Panc1 (cell line): ENCODE measurements around the gene ZBTB7C. TPM values are rescaled to one million over a fixed set of nuclear protein-coding genes. Genes with fewer than 3 reads are reported as not detected.

ENCODE experiments used
- ATAC-seq: fragments of 200-7000 bp; cut with Tn5 transposase; 2 replicates; pipeline ENCODE4 v1.9.1; 2020; ENCODE audit warnings: mild to moderate bottlenecking, moderate library complexity
- BruUV-seq: library from RNA; stranded (reverse); fragments of 400-500 nt; replicated peaks from 2 replicates; lab custom pipeline; 2021; lab: Mats Ljungman, UMichigan
- CTCF ChIA-PET: fragments of 300-600 bp; sonication (Branson Sonifier 250); formaldehyde crosslinking; loops from one replicate; lab custom pipeline; 2022; ENCODE audit warnings: antibody characterized with exemption; lab: Charles Lee
- POLR2A ChIA-PET: fragments of 300-600 bp; sonication (Branson Sonifier 250); formaldehyde crosslinking; loops from one replicate; lab custom pipeline; 2022; ENCODE audit warnings: antibody characterized with exemption; lab: Charles Lee
- DNase-seq: peaks from one replicate; pipeline ENCODE4 v3.0.0-alpha.2; 2010; ENCODE audit warnings: low read depth, low spot score
- H3K27ac ChIP-seq: 2 replicates; pipeline ENCODE4 v1.5.1; 2011; ENCODE audit warnings: mild to moderate bottlenecking, low read length, inconsistent platforms
- H3K27me3 ChIP-seq: fragments of 200-500 bp; sonication (Bioruptor generic); 2 replicates; pipeline ENCODE4 v1.6.0; 2014; ENCODE audit warnings: low read length, inconsistent platforms; ENCODE audit not compliant: control insufficient read depth, insufficient read depth
- H3K36me3 ChIP-seq: fragments of 200-500 bp; sonication (Bioruptor generic); 2 replicates; pipeline ENCODE4 v1.5.1; 2014; ENCODE audit warnings: inconsistent platforms, mild to moderate bottlenecking, low read length, moderate library complexity; ENCODE audit not compliant: control insufficient read depth, insufficient read depth
- H3K4me1 ChIP-seq: 2 replicates; pipeline ENCODE4 v1.5.1; 2011; ENCODE audit warnings: inconsistent platforms, mild to moderate bottlenecking, low read length, moderate library complexity; ENCODE audit not compliant: control insufficient read depth, insufficient read depth
- H3K4me3 ChIP-seq, 2 experiments: 2 replicates each; pipeline ENCODE4 v1.5.1; 2011 to 2012; ENCODE audit warnings: low read depth in 2 of 2, low read length in 2 of 2, mild to moderate bottlenecking in 2 of 2, inconsistent platforms in 1 of 2, moderate library complexity in 1 of 2
- H3K9me3 ChIP-seq: fragments of 200-500 bp; sonication (Bioruptor generic); 2 replicates; pipeline ENCODE4 v1.5.1; 2014; ENCODE audit warnings: low read depth, mild to moderate bottlenecking, inconsistent platforms, low read length, moderate library complexity; ENCODE audit not compliant: control insufficient read depth, insufficient read depth
- POLR2AphosphoS5 ChIP-seq: IDR thresholded peaks from 2 replicates; pipeline ENCODE4 v1.6.1; 2012; ENCODE audit warnings: mild to moderate bottlenecking, low read depth, low read length, moderate library complexity
- SIN3A ChIP-seq: IDR thresholded peaks from 2 replicates; pipeline ENCODE4 v1.6.1; 2012; ENCODE audit warnings: low read depth, mild to moderate bottlenecking, low read length, moderate library complexity, borderline replicate concordance; ENCODE audit not compliant: insufficient read depth
- TCF7L2 ChIP-seq: IDR thresholded peaks from 2 replicates; pipeline ENCODE4 v1.6.1; 2011; ENCODE audit warnings: mild to moderate bottlenecking, low read depth, low read length, inconsistent platforms
- in situ Hi-C: cut with HindIII; loops from 2 replicates; pipeline ENCODE4 v1.10.0; 2016; ENCODE audit warnings: low sequenced_read_pairs, low pct_unique_long_range_greater_than_20kb
- intact Hi-C: fragments of 100-400 bp; cut with micrococcal nuclease; formaldehyde crosslinking; loops from one replicate; pipeline ENCODE4 v1.10.0; 2022; ENCODE audit not compliant: unreplicated experiment
- total RNA-seq: library from RNA; stranded (reverse); gene quantifications from one replicate; pipeline ENCODE4 v1.2.1, GENCODE V29; 2021; ENCODE audit not compliant: unreplicated experiment
- TF ChIP-seq, protein P1 (sequence below), 2 experiments: IDR thresholded peaks; 2 replicates each; pipeline ENCODE4 v1.6.1; 2011 to 2012; ENCODE audit warnings: low read depth in 2 of 2, control low read depth in 1 of 2, low read length in 1 of 2, mild to moderate bottlenecking in 1 of 2, moderate library complexity in 1 of 2; ENCODE audit not compliant: insufficient read depth in 1 of 2
- TF ChIP-seq, protein P2 (sequence below): fragments of 450-650 bp; IDR thresholded peaks from 2 replicates; pipeline ENCODE4 v1.5.1; 2017; ENCODE audit warnings: mild to moderate bottlenecking

ZBTB7C gene
- total RNA-seq, 1 experiment from 2014 or later: 0.03 TPM

DNA sequence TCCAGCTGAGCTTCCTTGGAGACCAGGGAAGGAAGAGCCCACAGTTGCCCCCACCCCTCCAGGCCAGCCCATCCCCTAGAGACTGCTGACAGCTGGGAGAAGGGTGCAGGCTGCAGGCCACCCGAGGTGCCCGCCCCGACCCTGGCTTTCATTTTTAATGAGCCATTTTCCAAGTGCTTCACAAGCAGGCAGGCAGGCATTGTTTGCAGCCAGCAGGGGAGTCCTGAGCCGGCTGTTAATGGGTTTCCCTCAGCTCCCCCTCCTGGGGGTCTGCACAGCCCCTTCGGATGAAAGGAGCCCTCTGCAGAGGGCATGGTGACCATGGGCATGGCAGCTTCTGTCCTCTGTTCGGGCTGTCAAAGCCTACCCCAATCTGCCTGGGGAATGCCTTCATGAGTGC is 94.5 kb downstream of the ZBTB7C start:
- no TSS peak for BruUV-seq
- ChIA-PET POLR2A (no interaction called here), CTCF (no interaction called here)
- in situ Hi-C loops: no loop called here
- no peak for ATAC-seq
- Histone ChIP-seq H3K36me3 (no peaks in the 10 kb centered on the region), H3K4me1 (no peaks in the 10 kb centered on the region), H3K4me3 (no peak overlapping the region), H3K27ac (no peak overlapping the region), H3K27me3 (no peaks in the 10 kb centered on the region; the same call in 1 of the 2 replicates), H3K9me3 (no peaks in the 10 kb centered on the region)
- intact Hi-C loops: no loop called here
- TF ChIP-seq, protein P1, sequence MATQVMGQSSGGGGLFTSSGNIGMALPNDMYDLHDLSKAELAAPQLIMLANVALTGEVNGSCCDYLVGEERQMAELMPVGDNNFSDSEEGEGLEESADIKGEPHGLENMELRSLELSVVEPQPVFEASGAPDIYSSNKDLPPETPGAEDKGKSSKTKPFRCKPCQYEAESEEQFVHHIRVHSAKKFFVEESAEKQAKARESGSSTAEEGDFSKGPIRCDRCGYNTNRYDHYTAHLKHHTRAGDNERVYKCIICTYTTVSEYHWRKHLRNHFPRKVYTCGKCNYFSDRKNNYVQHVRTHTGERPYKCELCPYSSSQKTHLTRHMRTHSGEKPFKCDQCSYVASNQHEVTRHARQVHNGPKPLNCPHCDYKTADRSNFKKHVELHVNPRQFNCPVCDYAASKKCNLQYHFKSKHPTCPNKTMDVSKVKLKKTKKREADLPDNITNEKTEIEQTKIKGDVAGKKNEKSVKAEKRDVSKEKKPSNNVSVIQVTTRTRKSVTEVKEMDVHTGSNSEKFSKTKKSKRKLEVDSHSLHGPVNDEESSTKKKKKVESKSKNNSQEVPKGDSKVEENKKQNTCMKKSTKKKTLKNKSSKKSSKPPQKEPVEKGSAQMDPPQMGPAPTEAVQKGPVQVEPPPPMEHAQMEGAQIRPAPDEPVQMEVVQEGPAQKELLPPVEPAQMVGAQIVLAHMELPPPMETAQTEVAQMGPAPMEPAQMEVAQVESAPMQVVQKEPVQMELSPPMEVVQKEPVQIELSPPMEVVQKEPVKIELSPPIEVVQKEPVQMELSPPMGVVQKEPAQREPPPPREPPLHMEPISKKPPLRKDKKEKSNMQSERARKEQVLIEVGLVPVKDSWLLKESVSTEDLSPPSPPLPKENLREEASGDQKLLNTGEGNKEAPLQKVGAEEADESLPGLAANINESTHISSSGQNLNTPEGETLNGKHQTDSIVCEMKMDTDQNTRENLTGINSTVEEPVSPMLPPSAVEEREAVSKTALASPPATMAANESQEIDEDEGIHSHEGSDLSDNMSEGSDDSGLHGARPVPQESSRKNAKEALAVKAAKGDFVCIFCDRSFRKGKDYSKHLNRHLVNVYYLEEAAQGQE (IDR thresholded peaks at IDR 0.05; ENCODE audit: insufficient read depth in 1 of 2, low read depth in 2 of 2, low read length in 1 of 2): no peak
- TF ChIP-seq TCF7L2: no peak
- TF ChIP-seq, protein P2, sequence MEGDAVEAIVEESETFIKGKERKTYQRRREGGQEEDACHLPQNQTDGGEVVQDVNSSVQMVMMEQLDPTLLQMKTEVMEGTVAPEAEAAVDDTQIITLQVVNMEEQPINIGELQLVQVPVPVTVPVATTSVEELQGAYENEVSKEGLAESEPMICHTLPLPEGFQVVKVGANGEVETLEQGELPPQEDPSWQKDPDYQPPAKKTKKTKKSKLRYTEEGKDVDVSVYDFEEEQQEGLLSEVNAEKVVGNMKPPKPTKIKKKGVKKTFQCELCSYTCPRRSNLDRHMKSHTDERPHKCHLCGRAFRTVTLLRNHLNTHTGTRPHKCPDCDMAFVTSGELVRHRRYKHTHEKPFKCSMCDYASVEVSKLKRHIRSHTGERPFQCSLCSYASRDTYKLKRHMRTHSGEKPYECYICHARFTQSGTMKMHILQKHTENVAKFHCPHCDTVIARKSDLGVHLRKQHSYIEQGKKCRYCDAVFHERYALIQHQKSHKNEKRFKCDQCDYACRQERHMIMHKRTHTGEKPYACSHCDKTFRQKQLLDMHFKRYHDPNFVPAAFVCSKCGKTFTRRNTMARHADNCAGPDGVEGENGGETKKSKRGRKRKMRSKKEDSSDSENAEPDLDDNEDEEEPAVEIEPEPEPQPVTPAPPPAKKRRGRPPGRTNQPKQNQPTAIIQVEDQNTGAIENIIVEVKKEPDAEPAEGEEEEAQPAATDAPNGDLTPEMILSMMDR: no peak
- TF ChIP-seq POLR2AphosphoS5: no peak
- no peak for TF ChIP-seq SIN3A
- DNase-seq: no peak

GRCh38 chr18:48313792-48314191 is 95.4 kb downstream of the ZBTB7C start:
- no peak overlapping the region for H3K4me3 ChIP-seq
- no TSS peak for BruUV-seq
- intact Hi-C loops (no loop called here), in situ Hi-C loops (no loop called here)
- no peaks in the 10 kb centered on the region for H3K36me3 ChIP-seq
- ChIA-PET POLR2A (no interaction called here), CTCF (no interaction called here)
- H3K27me3 ChIP-seq: no peaks in the 10 kb centered on the region; the same call in 1 of the 2 replicates
- no peak for ATAC-seq
- no peaks in the 10 kb centered on the region for H3K4me1 ChIP-seq
- no peak overlapping the region for H3K27ac ChIP-seq
- H3K9me3 ChIP-seq: no peaks in the 10 kb centered on the region
- no peak for DNase-seq
- TF ChIP-seq, protein P2: no peak
- TF ChIP-seq POLR2AphosphoS5: no peak
- TF ChIP-seq, protein P1 (IDR thresholded peaks at IDR 0.05; ENCODE audit: insufficient read depth in 1 of 2, low read depth in 2 of 2, low read length in 1 of 2): no peak
- no peak for TF ChIP-seq TCF7L2
- no peak for TF ChIP-seq SIN3A
